Neural cell (in vitro differentiated cells): ENCODE data around the gene GAPDH. TPM values are rescaled to one million over a fixed set of nuclear protein-coding genes. Genes with fewer than 3 reads are reported as not detected.

Experiments used
- H2AFZ ChIP-seq: fragments of 200-600, 300-800 bp; sonication (generic), shearing (Covaris generic); 2 replicates; pipeline ENCODE4 v1.6.0; 2014; ENCODE audit warnings: low read depth, mild to moderate bottlenecking, antibody characterized with exemption, low read length, moderate library complexity
- H3F3A ChIP-seq: fragments of 200-600 bp; shearing (Covaris generic); 2 replicates; pipeline ENCODE4 v1.6.1; 2016; ENCODE audit warnings: mild to moderate bottlenecking, moderate library complexity, mixed read lengths, antibody characterized with exemption, low read length; ENCODE audit not compliant: insufficient read depth, poor library complexity, severe bottlenecking
- H3K27ac ChIP-seq: fragments of 200-600, 300-800 bp; sonication (generic), shearing (Covaris generic); 2 replicates; pipeline ENCODE4 v1.5.1; 2014; ENCODE audit warnings: mild to moderate bottlenecking, low read length, moderate library complexity
- H3K27me3 ChIP-seq: fragments of 300-800, 200-600 bp; sonication (generic), shearing (Covaris generic); 2 replicates; pipeline ENCODE4 v1.6.0; 2014; ENCODE audit warnings: mild to moderate bottlenecking, low read depth, low read length, moderate library complexity; ENCODE audit not compliant: insufficient read depth
- H3K36me3 ChIP-seq: fragments of 300-800, 200-600 bp; sonication (generic), shearing (Covaris generic); 2 replicates; pipeline ENCODE4 v1.5.1; 2014; ENCODE audit warnings: mild to moderate bottlenecking, antibody characterized with exemption, low read length, moderate library complexity; ENCODE audit not compliant: insufficient read depth
- H3K4me2 ChIP-seq: fragments of 300-800, 200-600 bp; sonication (generic), shearing (Covaris generic); 2 replicates; pipeline ENCODE4 v1.6.0; 2014; ENCODE audit warnings: mild to moderate bottlenecking, low read length
- H3K4me3 ChIP-seq: fragments of 300-800, 200-600 bp; sonication (generic), shearing (Covaris generic); 2 replicates; pipeline ENCODE4 v1.5.1; 2014; ENCODE audit warnings: mild to moderate bottlenecking, low read length, moderate library complexity
- H3K79me2 ChIP-seq: fragments of 200-600 bp; shearing (Covaris generic); replicated peaks from 2 replicates; pipeline ENCODE4 v1.6.0; 2014; ENCODE audit warnings: mild to moderate bottlenecking, low read length, moderate library complexity; ENCODE audit not compliant: insufficient read depth
- H3K9ac ChIP-seq: fragments of 300-800, 200-600 bp; sonication (generic), shearing (Covaris generic); 2 replicates; pipeline ENCODE4 v1.6.1; 2016; ENCODE audit warnings: mild to moderate bottlenecking, low read length, mixed read lengths
- H3K9me2 ChIP-seq: fragments of 200-600 bp; shearing (Covaris generic); 2 replicates; pipeline ENCODE4 v1.6.1; 2016; ENCODE audit warnings: mild to moderate bottlenecking, low read length, mixed read lengths; ENCODE audit not compliant: insufficient read depth
- H3K9me3 ChIP-seq: fragments of 200-600, 300-800 bp; sonication (generic), shearing (Covaris generic); 2 replicates; pipeline ENCODE4 v1.6.1; 2016; ENCODE audit warnings: mild to moderate bottlenecking, mixed run types, low read length, moderate library complexity, mixed read lengths
- H4K20me1 ChIP-seq: fragments of 200-600 bp; shearing (Covaris generic); 2 replicates; pipeline ENCODE4 v1.6.1; 2016; ENCODE audit warnings: mild to moderate bottlenecking, mixed run types; ENCODE audit not compliant: insufficient read depth
- CTCF ChIP-seq: fragments of 450-650 bp; IDR thresholded peaks from 2 replicates; pipeline ENCODE4 v1.5.1; 2014; ENCODE audit warnings: antibody characterized with exemption, mild to moderate bottlenecking, moderate library complexity; ENCODE audit not compliant: poor library complexity, severe bottlenecking
- EP300 ChIP-seq: fragments of 450-650 bp; conservative IDR thresholded peaks from 2 replicates; pipeline ENCODE4 v1.6.1; 2014; ENCODE audit warnings: antibody characterized with exemption, mild to moderate bottlenecking, moderate library complexity; ENCODE audit not compliant: poor library complexity, severe bottlenecking
- EZH2 ChIP-seq: fragments of 200-600, 300-800 bp; shearing (Covaris generic), sonication (generic); IDR thresholded peaks from 2 replicates; pipeline ENCODE4 v1.6.1; 2014; ENCODE audit warnings: antibody characterized with exemption, low read length, borderline replicate concordance, mild to moderate bottlenecking; ENCODE audit not compliant: insufficient read depth, poor library complexity, severe bottlenecking
- MXI1 ChIP-seq: fragments of 450-650 bp; conservative IDR thresholded peaks from 2 replicates; pipeline ENCODE4 v1.6.1; 2014; ENCODE audit warnings: antibody characterized with exemption, mild to moderate bottlenecking; ENCODE audit not compliant: poor library complexity, severe bottlenecking
- POLR2AphosphoS5 ChIP-seq: IDR thresholded peaks from 2 replicates; pipeline ENCODE4 v1.6.1; 2012
- RAD21 ChIP-seq: fragments of 450-650 bp; conservative IDR thresholded peaks from 2 replicates; pipeline ENCODE4 v1.6.1; 2014; ENCODE audit warnings: antibody characterized with exemption, mild to moderate bottlenecking, moderate library complexity
- SMC3 ChIP-seq: fragments of 450-650 bp; conservative IDR thresholded peaks from 2 replicates; pipeline ENCODE4 v1.6.1; 2014; ENCODE audit warnings: antibody characterized with exemption, mild to moderate bottlenecking, moderate library complexity; ENCODE audit not compliant: poor library complexity
- TAF1 ChIP-seq: IDR thresholded peaks from 2 replicates; pipeline ENCODE4 v1.6.1; 2012; ENCODE audit warnings: low read depth
- polyA plus RNA-seq: library from polyadenylated mRNA; depleted of rRNA; stranded (reverse); fragments of >200 nt; gene quantifications from 2 replicates; pipeline ENCODE4 v1.2.3, GENCODE V29; 2014
- TF ChIP-seq, protein P1 (sequence below): IDR thresholded peaks from 2 replicates; pipeline ENCODE4 v1.6.1; 2012; ENCODE audit warnings: borderline replicate concordance

Gene GAPDH
- polyA plus RNA-seq, 1 donor from 2014 or later, result 1,673 TPM

GRCh38 chr12:6559500-6559899 lies 25.2 kb downstream of the GAPDH start:
- Histone ChIP-seq H3K9ac (no peak overlapping the region), H3F3A (no peaks in the 10 kb centered on the region), H3K9me2 (no peaks in the 10 kb centered on the region), H3K9me3 (no peaks in the 10 kb centered on the region), H2AFZ (no peak overlapping the region), H3K79me2 (peaks cover 6% of the 10 kb centered on the region), H3K36me3 (no peaks in the 10 kb centered on the region), H3K27ac (no peak overlapping the region), H3K27me3 (no peaks in the 10 kb centered on the region), H3K4me2 (no peak overlapping the region), H3K4me3 (no peak overlapping the region), H4K20me1 (no peaks in the 10 kb centered on the region)
- TF ChIP-seq POLR2AphosphoS5 (no peak), CTCF (no peak), EP300 (no peak), TAF1 (no peak), MXI1 (no peak), SMC3 (no peak), RAD21 (no peak), EZH2 (no peak)
- TF ChIP-seq, protein P1, sequence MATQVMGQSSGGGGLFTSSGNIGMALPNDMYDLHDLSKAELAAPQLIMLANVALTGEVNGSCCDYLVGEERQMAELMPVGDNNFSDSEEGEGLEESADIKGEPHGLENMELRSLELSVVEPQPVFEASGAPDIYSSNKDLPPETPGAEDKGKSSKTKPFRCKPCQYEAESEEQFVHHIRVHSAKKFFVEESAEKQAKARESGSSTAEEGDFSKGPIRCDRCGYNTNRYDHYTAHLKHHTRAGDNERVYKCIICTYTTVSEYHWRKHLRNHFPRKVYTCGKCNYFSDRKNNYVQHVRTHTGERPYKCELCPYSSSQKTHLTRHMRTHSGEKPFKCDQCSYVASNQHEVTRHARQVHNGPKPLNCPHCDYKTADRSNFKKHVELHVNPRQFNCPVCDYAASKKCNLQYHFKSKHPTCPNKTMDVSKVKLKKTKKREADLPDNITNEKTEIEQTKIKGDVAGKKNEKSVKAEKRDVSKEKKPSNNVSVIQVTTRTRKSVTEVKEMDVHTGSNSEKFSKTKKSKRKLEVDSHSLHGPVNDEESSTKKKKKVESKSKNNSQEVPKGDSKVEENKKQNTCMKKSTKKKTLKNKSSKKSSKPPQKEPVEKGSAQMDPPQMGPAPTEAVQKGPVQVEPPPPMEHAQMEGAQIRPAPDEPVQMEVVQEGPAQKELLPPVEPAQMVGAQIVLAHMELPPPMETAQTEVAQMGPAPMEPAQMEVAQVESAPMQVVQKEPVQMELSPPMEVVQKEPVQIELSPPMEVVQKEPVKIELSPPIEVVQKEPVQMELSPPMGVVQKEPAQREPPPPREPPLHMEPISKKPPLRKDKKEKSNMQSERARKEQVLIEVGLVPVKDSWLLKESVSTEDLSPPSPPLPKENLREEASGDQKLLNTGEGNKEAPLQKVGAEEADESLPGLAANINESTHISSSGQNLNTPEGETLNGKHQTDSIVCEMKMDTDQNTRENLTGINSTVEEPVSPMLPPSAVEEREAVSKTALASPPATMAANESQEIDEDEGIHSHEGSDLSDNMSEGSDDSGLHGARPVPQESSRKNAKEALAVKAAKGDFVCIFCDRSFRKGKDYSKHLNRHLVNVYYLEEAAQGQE, result no peak

GRCh38 chr12:6560501-6561205 lies 26.3 kb downstream of the GAPDH start:
- TF ChIP-seq TAF1 (no peak), RAD21 (no peak), MXI1 (no peak), CTCF (no peak), EZH2 (no peak), POLR2AphosphoS5 (no peak), EP300 (no peak), SMC3 (no peak)
- TF ChIP-seq, protein P1, result no peak
- no peaks in the 10 kb centered on the region for H3K79me2 ChIP-seq
- no peaks in the 10 kb centered on the region for H4K20me1 ChIP-seq
- no peak overlapping the region for H3K9ac ChIP-seq
- no peaks in the 10 kb centered on the region for H3K9me2 ChIP-seq
- no peaks in the 10 kb centered on the region for H3K36me3 ChIP-seq
- no peak overlapping the region for H3K4me2 ChIP-seq
- H3F3A ChIP-seq, result no peaks in the 10 kb centered on the region
- H3K27me3 ChIP-seq, result no peaks in the 10 kb centered on the region
- H3K9me3 ChIP-seq, result no peaks in the 10 kb centered on the region
- no peak overlapping the region for H3K27ac ChIP-seq
- no peak overlapping the region for H2AFZ ChIP-seq
- no peak overlapping the region for H3K4me3 ChIP-seq
